Activated naive CD4-positive, alpha-beta T cell treated with anti-CD3 and anti-CD28 coated beads, Interleukin-2, amount 50 U/mL, for 72 hours (primary cell): ENCODE data around the gene PRKCB. TPM values are rescaled to one million over a fixed set of nuclear protein-coding genes. Genes with fewer than 3 reads are reported as not detected.

Source experiments
- ATAC-seq, 2 donors: fragments of 150-1000 bp; cut with Tn5 transposase; 2 replicates each; pipeline ENCODE4 v1.10.0; 2021; ENCODE audit warnings: mild to moderate bottlenecking in 2 of 2, moderate library complexity in 2 of 2
- DNase-seq, 2 donors: peaks; one replicate each; pipeline ENCODE4 v3.0.0; 2021 to 2022; ENCODE audit warnings: low spot score in 2 of 2
- H3K27ac Mint-ChIP-seq, 2 donors: one replicate each; pipeline ENCODE4 v1.8.0; 2022; ENCODE audit warnings: mild to moderate bottlenecking in 2 of 2, mixed read lengths in 2 of 2
- H3K36me3 Mint-ChIP-seq, 2 donors: one replicate each; pipeline ENCODE4 v1.8.0; 2022; ENCODE audit warnings: mixed read lengths in 2 of 2
- H3K9me3 Mint-ChIP-seq, 2 donors: one replicate each; pipeline ENCODE4 v1.8.0; 2022; ENCODE audit warnings: mixed read lengths in 2 of 2
- total RNA-seq, 2 donors: library from RNA; stranded (reverse); gene quantifications; one replicate each; pipeline ENCODE4 v1.2.3, GENCODE V29; 2022

The PRKCB gene
- total RNA-seq = 10 to 100 TPM; 47.8 to 89.9 TPM

- peak; percentile 92 to 95 for DNase-seq
- H3K9me3 Mint-ChIP-seq = peaks cover 2 to 8% of the 10 kb centered on the region in 2 donors
- peaks cover 21 to 34% of the 10 kb centered on the region in 2 donors for H3K36me3 Mint-ChIP-seq
- peak; percentile 90 to 93 for ATAC-seq
- peak within 1 kb of the TSS; percentile 79 to 87 for H3K27ac Mint-ChIP-seq
These were observed at the start of gene PRKCB for GRCh38 chr16:23835390-23836077. Gene PRKCB, plus strand, starts transcription at chr16:23835983.

GRCh38 chr16:23786964-23787561 lies 48.7 kb upstream of the PRKCB start:
- ATAC-seq = no peak

GRCh38 chr16:23788685-23789084 lies 47.1 kb upstream of the PRKCB start:
- Mint-ChIP-seq H3K27ac (no peak overlapping the region), H3K36me3 (no peaks in the 10 kb centered on the region), H3K9me3 (no peaks in the 10 kb centered on the region)
- DNase-seq (no peak), ATAC-seq (no peak)

More at GRCh38 chr16:23786964-23787561, 48.7 kb upstream of the PRKCB start:
- Mint-ChIP-seq H3K36me3 (no peaks in the 10 kb centered on the region), H3K27ac (no peak overlapping the region), H3K9me3 (no peaks in the 10 kb centered on the region)
- no peak for DNase-seq

GRCh38 chr16:23795378-23795777 lies 40.4 kb upstream of the PRKCB start:
- no peak for ATAC-seq

GRCh38 chr16:23796941-23797340 lies 38.8 kb upstream of the PRKCB start:
- ATAC-seq = no peak
- H3K36me3 Mint-ChIP-seq = no peaks in the 10 kb centered on the region
- DNase-seq = no peak
- no peak overlapping the region for H3K27ac Mint-ChIP-seq
- H3K9me3 Mint-ChIP-seq = no peaks in the 10 kb centered on the region

More at GRCh38 chr16:23795378-23795777, 40.4 kb upstream of the PRKCB start:
- no peaks in the 10 kb centered on the region for H3K36me3 Mint-ChIP-seq
- no peak overlapping the region for H3K27ac Mint-ChIP-seq
- no peaks in the 10 kb centered on the region for H3K9me3 Mint-ChIP-seq
- no peak for DNase-seq

- Mint-ChIP-seq H3K36me3 (no peaks in the 10 kb centered on the region), H3K27ac (peak overlapping the region in 1 of 2 donors; percentile 84), H3K9me3 (no peaks in the 10 kb centered on the region)
- peak; percentile 68 to 82 for DNase-seq
- peak; percentile 70 to 77 for ATAC-seq
These were observed 34.4 kb upstream of the PRKCB start for GRCh38 chr16:23801378-23801777.

GRCh38 chr16:23802776-23803175 lies 33.0 kb upstream of the PRKCB start:
- DNase-seq = no peak
- Mint-ChIP-seq H3K9me3 (no peaks in the 10 kb centered on the region), H3K27ac (no peak overlapping the region), H3K36me3 (no peaks in the 10 kb centered on the region)
- ATAC-seq = no peak

- H3K36me3 Mint-ChIP-seq = no peaks in the 10 kb centered on the region
- no peaks in the 10 kb centered on the region for H3K9me3 Mint-ChIP-seq
- DNase-seq (peak; percentile 66 to 72), ATAC-seq (peak; percentile 93 to 95)
- H3K27ac Mint-ChIP-seq = peak overlapping the region; percentile 9 to 19
These were observed 32.1 kb upstream of the PRKCB start for GRCh38 chr16:23803591-23804123.

- ATAC-seq = no peak
- H3K27ac Mint-ChIP-seq = no peak overlapping the region
These were observed 28.8 kb upstream of the PRKCB start for GRCh38 chr16:23807028-23807427.

GRCh38 chr16:23821467-23821866 lies 14.3 kb upstream of the PRKCB start:
- Mint-ChIP-seq H3K27ac (no peak overlapping the region), H3K36me3 (no peaks in the 10 kb centered on the region), H3K9me3 (no peaks in the 10 kb centered on the region)
- DNase-seq (no peak), ATAC-seq (no peak)

More at GRCh38 chr16:23807028-23807427, 28.8 kb upstream of the PRKCB start:
- H3K9me3 Mint-ChIP-seq = no peaks in the 10 kb centered on the region
- DNase-seq = no peak
- no peaks in the 10 kb centered on the region for H3K36me3 Mint-ChIP-seq

- H3K36me3 Mint-ChIP-seq = no peaks in the 10 kb centered on the region
- ATAC-seq = no peak
- no peak for DNase-seq
- no peak overlapping the region for H3K27ac Mint-ChIP-seq
- no peaks in the 10 kb centered on the region for H3K9me3 Mint-ChIP-seq
These were observed 13.7 kb upstream of the PRKCB start for GRCh38 chr16:23821875-23822688.

- H3K9me3 Mint-ChIP-seq = peaks cover 0 to 6% of the 10 kb centered on the region in 2 donors
- DNase-seq (no peak), ATAC-seq (no peak)
- no peaks in the 10 kb centered on the region for H3K36me3 Mint-ChIP-seq
- no peak overlapping the region for H3K27ac Mint-ChIP-seq
These were observed 12.1 kb upstream of the PRKCB start for GRCh38 chr16:23823475-23824384.

GRCh38 chr16:23824909-23825308 lies 10.9 kb upstream of the PRKCB start:
- DNase-seq (no peak), ATAC-seq (no peak)
- H3K27ac Mint-ChIP-seq = no peak overlapping the region
- peaks cover 0 to 9% of the 10 kb centered on the region in 2 donors for H3K9me3 Mint-ChIP-seq
- H3K36me3 Mint-ChIP-seq = peaks cover 0 to 3% of the 10 kb centered on the region in 2 donors

- DNase-seq (no peak), ATAC-seq (peak; percentile 29 to 36)
- Mint-ChIP-seq H3K27ac (peak overlapping the region; percentile 33 to 63), H3K9me3 (peaks cover 4 to 19% of the 10 kb centered on the region in 2 donors), H3K36me3 (peaks cover 0 to 18% of the 10 kb centered on the region in 2 donors)
These were observed 9.2 kb upstream of the PRKCB start for GRCh38 chr16:23826528-23827045.

- DNase-seq (no peak), ATAC-seq (peak; percentile 97 to 98)
These were observed 8.7 kb upstream of the PRKCB start for GRCh38 chr16:23827057-23827456.

GRCh38 chr16:23829454-23829853 lies 6.3 kb upstream of the PRKCB start:
- DNase-seq (no peak), ATAC-seq (no peak)
- Mint-ChIP-seq H3K27ac (no peak overlapping the region), H3K9me3 (peaks cover 4 to 19% of the 10 kb centered on the region in 2 donors), H3K36me3 (peaks cover 0 to 18% of the 10 kb centered on the region in 2 donors)

More at GRCh38 chr16:23827057-23827456, 8.7 kb upstream of the PRKCB start:
- Mint-ChIP-seq H3K36me3 (peaks cover 0 to 18% of the 10 kb centered on the region in 2 donors), H3K9me3 (peaks cover 4 to 19% of the 10 kb centered on the region in 2 donors), H3K27ac (peak overlapping the region; percentile 33 to 63)
